GM12878 (cell line): Measurements from ENCODE around the gene TOLLIP. TPM values are rescaled to one million over a fixed set of nuclear protein-coding genes. Genes with fewer than 3 reads are reported as not detected.

Source experiments
- ATAC-seq: fragments of 200-7000 bp; cut with Tn5 transposase; 3 replicates; pipeline ENCODE4 v1.9.1; 2020; ENCODE audit warnings: mild to moderate bottlenecking, moderate library complexity
- BruUV-seq: library from RNA; stranded (reverse); fragments of 400-500 nt; replicated peaks from 2 replicates; lab custom pipeline; 2021; lab: Mats Ljungman, UMichigan
- CTCF ChIA-PET: fragments of 300-600 bp; sonication (Branson Sonifier 250); formaldehyde crosslinking; extraction: SDS; loops from one replicate; lab custom pipeline; 2021; ENCODE audit warnings: inconsistent platforms; lab: Yijun Ruan, JAX
- POLR2A ChIA-PET: fragments of 350-600 bp; formaldehyde crosslinking; extraction: SDS; loops from one replicate; lab custom pipeline; 2021; ENCODE audit warnings: inconsistent platforms; lab: Charles Lee
- RAD21 ChIA-PET: fragments of 300-600 bp; sonication (Branson Sonifier 250); formaldehyde crosslinking; loops from one replicate; lab custom pipeline; 2023; ENCODE audit warnings: antibody characterized with exemption; ENCODE audit not compliant: unreplicated experiment; lab: Charles Lee
- SMC1A ChIA-PET: fragments of 300-600 bp; sonication (Branson Sonifier 250); formaldehyde crosslinking; loops from one replicate; lab custom pipeline; 2023; ENCODE audit not compliant: unreplicated experiment, uncharacterized antibody; lab: Charles Lee
- DNase-seq: peaks from one replicate; pipeline ENCODE4 v3.0.0-alpha.2; 2011; ENCODE audit warnings: low read depth, low spot score
- FAIRE-seq: peaks from 3 replicates; lab custom pipeline; 2011; peaks lifted over from hg19 to GRCh38; lab: Jason Lieb, UNC
- H2AFZ ChIP-seq: 2 replicates; pipeline ENCODE4 v1.6.0; 2011; ENCODE audit warnings: low read depth, low read length, control low read depth; ENCODE audit not compliant: control insufficient read depth
- H3K27ac ChIP-seq: 2 replicates; pipeline ENCODE4 v1.5.1; 2011; ENCODE audit warnings: control low read depth; ENCODE audit not compliant: control insufficient read depth, insufficient read depth
- H3K27me3 ChIP-seq, 2 experiments: replicated peaks in 1 of 2; 2 replicates each; pipeline versions ENCODE4 v1.6.0 to v1.6.1; 2011; ENCODE audit warnings: low read length in 1 of 2; ENCODE audit not compliant: control insufficient read depth in 2 of 2, insufficient read depth in 2 of 2
- H3K36me3 ChIP-seq, 2 experiments: 2 replicates each; pipeline ENCODE4 v1.5.1; 2011; ENCODE audit warnings: low read length in 1 of 2; ENCODE audit not compliant: control insufficient read depth in 2 of 2, insufficient read depth in 2 of 2
- H3K4me1 ChIP-seq: 2 replicates; pipeline ENCODE4 v1.6.1; 2011; ENCODE audit warnings: mild to moderate bottlenecking, low read length, moderate library complexity, mixed read lengths; ENCODE audit not compliant: control insufficient read depth, insufficient read depth
- H3K4me2 ChIP-seq: 2 replicates; pipeline ENCODE4 v1.6.0; 2011; ENCODE audit warnings: control low read depth; ENCODE audit not compliant: control insufficient read depth, insufficient read depth
- H3K4me3 ChIP-seq: fragments of 200-600 bp; sonication (generic); 2 replicates; pipeline ENCODE4 v1.5.1; 2016
- H3K79me2 ChIP-seq: 2 replicates; pipeline ENCODE4 v1.6.0; 2011; ENCODE audit warnings: low read length; ENCODE audit not compliant: control insufficient read depth, insufficient read depth
- H3K9ac ChIP-seq: 2 replicates; pipeline ENCODE4 v1.8.0; 2011; ENCODE audit warnings: low read length, control low read depth, mixed read lengths; ENCODE audit not compliant: control insufficient read depth, insufficient read depth
- H3K9me3 ChIP-seq: replicated peaks from 3 replicates; pipeline ENCODE4 v1.5.1; 2011; ENCODE audit warnings: mild to moderate bottlenecking, low read length; ENCODE audit not compliant: control insufficient read depth, insufficient read depth
- H4K20me1 ChIP-seq: 2 replicates; pipeline ENCODE4 v1.6.0; 2011; ENCODE audit not compliant: control insufficient read depth, insufficient read depth
- NFXL1 ChIP-seq: fragments of 450-650 bp; IDR thresholded peaks from 2 replicates; pipeline ENCODE4 v1.6.1; 2017; ENCODE audit warnings: antibody characterized with exemption, mild to moderate bottlenecking, borderline replicate concordance
- POLR2AphosphoS5 ChIP-seq: IDR thresholded peaks from 2 replicates; pipeline ENCODE4 v1.6.1; 2011; ENCODE audit warnings: mild to moderate bottlenecking, low read length, inconsistent platforms
- ZBTB40 ChIP-seq: fragments of 450-650 bp; IDR thresholded peaks from 2 replicates; pipeline ENCODE4 v1.6.1; 2016; ENCODE audit warnings: mild to moderate bottlenecking, moderate library complexity, borderline replicate concordance
- WGBS: methylation state at CpG from one replicate; pipeline ENCODE4 v1.1.6; 2016; ENCODE audit warnings: low lambda C conversion rate; ENCODE audit not compliant: insufficient replicate concordance, insufficient coverage; ENCODE audit errors: missing lambda C conversion rate; 5-methylcytosine and 5-hydroxymethylcytosine counted together
- in situ Hi-C: fragments of 300-500 bp; cut with MboI; formaldehyde crosslinking; loops from 9 replicates; pipeline ENCODE4 v1.14.3; 2018; ENCODE audit warnings: mixed read lengths
- intact Hi-C: fragments of 100-400 bp; cut with micrococcal nuclease; formaldehyde crosslinking; loops from one replicate; pipeline ENCODE4 v1.14.2; 2022; ENCODE audit not compliant: unreplicated experiment
- polyA plus RNA-seq, 11 experiments: library from polyadenylated mRNA; depleted of rRNA in 4 of 11; unstranded in 6 of 11; stranded (reverse) in 5 of 11; fragments of >200 nt; fragmentation: Nextera tagmentation in 4 of 11; fragmentation: Illumina TruSeq in 1 of 11; extraction: Ambion mirVana in 4 of 11; extraction: Trizol in 1 of 11; gene quantifications; 1 replicate in 1 of 11; 2 replicates in 10 of 11; pipeline versions ENCODE4 v1.2.1 to v1.2.3, GENCODE V29; 2011 to 2016; ENCODE audit warnings: inconsistent platforms in 2 of 11, missing spikeins in 2 of 11, low read depth in 1 of 11
- total RNA-seq, 4 experiments: library from RNA; depleted of rRNA in 3 of 4; stranded (reverse); fragments of >200 nt in 3 of 4; fragmentation: Illumina TruSeq in 1 of 4; extraction: Trizol in 1 of 4; gene quantifications; 2 replicates each; pipeline versions ENCODE4 v1.2.1 to v1.2.3, GENCODE V29; 2013 to 2021

TOLLIP gene
- total and polyA plus RNA-seq, 10 of the 15 experiments (the other 5 are each of a cell fraction or from before 2014, with no cell fraction given), result 0.47 to 39.5 (median 21.6) TPM

GRCh38 chr11:1352696-1353382 is 43.4 kb upstream of the TOLLIP start (continued):
- no peak for TF ChIP-seq ZBTB40

DNA sequence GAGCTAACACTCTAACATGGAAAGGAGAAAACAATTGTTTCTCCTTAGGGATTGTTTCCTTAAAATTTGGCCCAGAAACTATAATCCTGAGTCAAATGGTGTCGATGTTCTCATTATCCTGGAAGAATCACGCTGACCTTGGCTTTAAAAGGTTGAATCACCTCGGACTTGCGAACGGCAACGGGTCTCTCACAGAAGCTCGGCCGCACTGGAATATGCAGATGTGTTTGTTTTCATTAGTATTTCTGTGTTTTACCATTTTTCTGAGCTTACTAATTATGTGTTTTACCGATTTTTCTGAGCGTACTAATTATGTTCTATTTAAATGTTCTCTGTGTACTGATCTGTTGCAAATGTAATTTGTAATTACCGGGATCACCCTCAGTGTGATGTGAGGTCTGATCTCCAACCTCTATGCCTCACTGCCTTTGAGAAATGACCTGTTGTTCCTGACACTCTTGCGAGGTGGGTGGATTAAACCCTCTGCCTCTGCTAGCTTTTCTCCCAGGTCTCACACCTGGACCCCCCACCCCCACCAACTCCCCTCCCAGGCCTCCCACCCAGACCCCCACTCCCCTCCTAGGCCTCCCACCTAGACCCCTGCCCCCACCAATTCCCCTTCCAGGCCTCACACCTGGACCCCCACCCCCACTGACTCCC is 42.0 kb upstream of the TOLLIP start:
- WGBS, result 43% methylated on average over 12 of the region's 12 CpGs
- Histone ChIP-seq H3K9ac (no peak overlapping the region), H3K27me3 (no peaks in the 10 kb centered on the region), H3K27ac (no peak overlapping the region), H2AFZ (no peak overlapping the region), H3K36me3 (no peaks in the 10 kb centered on the region), H3K4me3 (no peak overlapping the region), H3K79me2 (no peaks in the 10 kb centered on the region), H3K4me1 (no peaks in the 10 kb centered on the region), H4K20me1 (no peaks in the 10 kb centered on the region), H3K9me3 (no peaks in the 10 kb centered on the region), H3K4me2 (no peak overlapping the region)
- DNase-seq (no peak), FAIRE-seq (no peak), ATAC-seq (no peak)
- intact Hi-C loops, result no loop called here
- TF ChIP-seq NFXL1 (no peak), POLR2AphosphoS5 (0 out of 2 replicates have a peak, but pooled peaks have one; percentile 42)
- ChIA-PET CTCF (interaction anchor here (0.7 kb wide), 1 partner anchor 11 kb away, joined by 3 read pairs; no protein-coding TSS in a partner anchor), SMC1A (no interaction called here), POLR2A (no interaction called here), RAD21 (no interaction called here)
- in situ Hi-C loops, result no loop called here
- BruUV-seq, result no TSS peak
